G401 (cell line): Measurements from ENCODE around the gene BACH2. TPM values are rescaled to one million over a fixed set of nuclear protein-coding genes. Genes with fewer than 3 reads are reported as not detected.
"Not testable (repeated sequence)": the region's sequence is repeated elsewhere in the genome, so short reads cannot be mapped to it uniquely, and the experiment has no call there.

Experiments
- DNase-seq: peaks from one replicate; pipeline ENCODE4 v3.0.0-alpha.2; 2015; ENCODE audit warnings: low spot score
- in situ Hi-C: cut with HindIII; loops from 2 replicates; pipeline ENCODE4 v1.10.0; 2016; ENCODE audit warnings: low sequenced_read_pairs, mixed read lengths
- total RNA-seq: library from RNA; depleted of rRNA; stranded (reverse); fragments of >200 nt; shearing (Covaris generic); gene quantifications from 2 replicates; pipeline ENCODE4 v1.2.3, GENCODE V29; 2014

Gene BACH2
- total RNA-seq, 1 experiment from 2014 or later: 0.71 TPM

DNA sequence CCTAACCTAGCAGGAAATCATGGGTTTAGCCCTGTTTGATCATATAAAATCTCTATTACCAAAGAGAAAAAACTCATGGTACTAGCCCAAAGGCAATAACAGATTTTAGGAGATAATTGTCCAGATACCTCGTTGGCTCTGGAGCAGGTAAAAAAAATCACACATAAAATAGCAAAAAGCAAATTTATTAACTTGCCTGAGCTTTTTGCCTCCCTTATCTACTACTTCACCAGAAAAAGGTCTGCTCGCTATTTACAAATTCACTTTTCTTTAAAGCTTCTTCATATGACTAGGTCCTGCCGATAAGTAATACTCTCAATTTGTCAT, 320.0 kb downstream of the BACH2 start:
- no peak for DNase-seq
- in situ Hi-C loops: no loop called here

DNA sequence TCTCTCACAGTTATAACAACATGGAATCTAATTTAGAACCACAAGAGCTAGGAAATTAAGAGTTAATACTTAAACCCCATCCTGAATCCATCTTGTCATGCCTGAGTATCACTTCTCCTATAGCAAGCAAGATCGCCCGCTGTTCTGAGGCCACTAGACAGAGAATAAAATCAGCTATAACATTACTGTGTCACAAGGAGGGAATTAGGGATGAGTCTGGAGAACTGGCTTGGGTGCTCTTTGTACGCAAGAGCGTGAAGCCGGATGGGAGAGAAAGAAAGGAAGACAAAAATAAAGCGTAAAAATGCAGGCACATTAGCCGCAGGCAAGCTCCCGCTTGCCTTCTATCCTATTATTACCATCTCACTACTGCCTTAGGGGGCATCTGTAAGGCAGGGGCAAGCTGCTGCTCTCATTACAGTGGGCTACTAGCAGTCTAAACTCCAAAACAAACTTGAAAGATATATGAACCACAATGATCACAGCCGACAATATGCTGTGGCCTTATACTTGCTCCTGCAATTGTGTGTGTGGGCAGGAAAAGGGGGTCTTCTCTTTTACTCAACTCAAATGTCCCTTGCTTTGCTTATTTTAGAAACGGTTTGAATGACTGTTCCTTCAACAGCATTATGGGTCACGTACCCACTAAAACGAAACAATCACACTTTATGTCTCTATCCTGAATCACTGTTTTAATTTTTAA, 320.5 kb downstream of the BACH2 start:
- in situ Hi-C loops: no loop called here

DNA sequence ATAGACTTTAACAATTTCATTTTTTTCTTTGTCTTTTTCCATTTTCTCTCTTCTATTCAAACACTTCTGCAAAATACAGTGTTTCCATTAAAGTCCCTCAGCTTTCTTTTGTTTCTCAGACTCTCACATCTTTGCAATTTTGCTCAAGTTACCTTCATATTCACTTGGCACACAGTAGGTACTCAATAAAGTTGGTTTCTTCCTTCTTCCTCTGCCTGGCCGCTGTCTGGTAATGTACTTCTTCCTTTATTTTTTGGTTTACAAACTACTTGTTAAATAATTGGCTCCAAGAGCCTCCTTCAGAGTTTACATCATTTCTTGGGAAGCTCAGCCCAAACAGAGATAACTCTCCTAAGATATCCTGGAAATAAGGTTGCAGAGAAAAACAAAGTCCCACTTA, 321.3 kb downstream of the BACH2 start:
- in situ Hi-C loops: no loop called here

More for the DNA sequence above, 320.5 kb downstream of the BACH2 start:
- DNase-seq: no peak

DNA sequence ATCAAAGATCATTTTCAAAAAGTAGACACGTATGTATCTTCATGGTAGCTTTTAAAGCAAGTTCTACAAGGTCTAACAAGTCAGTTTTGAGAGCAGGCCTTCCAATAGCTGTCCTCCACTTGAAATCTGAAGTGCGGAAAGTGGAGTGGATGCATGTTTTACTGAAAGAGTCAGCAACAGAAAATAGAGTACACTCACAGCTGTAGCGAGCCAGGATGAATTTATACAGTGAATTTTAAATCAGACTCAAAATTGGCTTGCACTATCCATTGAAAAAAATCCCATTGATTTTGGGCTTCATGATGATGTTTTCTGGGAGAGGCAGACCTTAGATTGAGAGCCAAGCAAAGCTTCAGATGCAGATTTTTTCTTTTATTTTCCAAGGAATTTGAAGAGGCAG, 321.8 kb downstream of the BACH2 start:
- no peak for DNase-seq
- in situ Hi-C loops: no loop called here

More for the DNA sequence above, 321.3 kb downstream of the BACH2 start:
- no peak for DNase-seq

DNA sequence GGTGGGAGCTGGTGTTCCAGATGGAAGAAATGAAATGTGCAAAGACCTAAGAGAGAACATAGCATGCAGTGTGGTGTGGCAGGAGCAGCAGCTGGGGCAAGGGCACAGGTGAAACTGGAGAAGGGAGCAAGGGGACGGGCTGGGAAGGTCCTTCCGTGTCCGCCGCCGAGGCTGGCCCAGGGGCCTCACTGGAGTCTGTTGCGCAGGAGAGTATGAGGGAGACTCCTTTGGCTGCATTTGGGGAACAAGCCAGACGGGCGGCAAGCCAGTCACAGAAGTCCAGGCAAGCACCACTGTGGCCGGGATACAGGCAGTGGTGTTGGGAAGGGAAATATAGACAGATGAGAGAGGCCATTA, 324.6 kb downstream of the BACH2 start:
- no peak for DNase-seq
- in situ Hi-C loops: no loop called here

DNA sequence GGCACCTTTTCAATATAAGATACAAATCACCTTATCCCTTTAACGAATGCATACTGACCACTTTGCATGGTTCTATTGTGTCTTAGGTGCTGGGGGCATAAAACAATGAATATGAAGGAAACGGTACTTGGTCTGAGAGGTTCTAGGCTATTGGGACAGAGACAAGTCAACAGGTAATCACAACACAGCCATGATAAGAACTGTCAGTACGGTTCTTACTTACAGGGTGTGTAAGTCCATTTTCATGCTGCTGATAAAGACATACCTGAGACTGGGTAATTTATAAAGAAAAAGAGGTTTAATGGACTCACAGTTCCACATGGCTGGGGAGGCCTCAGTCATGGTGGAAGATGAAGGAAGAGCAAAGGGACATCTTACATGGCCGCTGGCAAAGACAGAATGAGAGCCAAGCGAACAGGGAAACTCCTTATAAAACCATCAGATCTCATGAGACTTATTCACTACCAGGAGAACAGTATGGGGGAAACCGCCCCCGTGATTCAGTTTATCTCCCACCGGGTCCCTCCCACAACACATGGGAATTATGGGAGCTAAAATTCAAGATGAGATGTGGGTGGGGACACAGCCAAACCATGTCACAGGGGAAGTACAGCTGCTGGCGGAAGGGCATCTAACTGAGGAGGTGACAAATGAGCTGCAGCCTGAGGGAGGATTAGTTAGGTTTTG, 325.2 kb downstream of the BACH2 start:
- in situ Hi-C loops, DNase-seq: not testable (repeated sequence)

DNA sequence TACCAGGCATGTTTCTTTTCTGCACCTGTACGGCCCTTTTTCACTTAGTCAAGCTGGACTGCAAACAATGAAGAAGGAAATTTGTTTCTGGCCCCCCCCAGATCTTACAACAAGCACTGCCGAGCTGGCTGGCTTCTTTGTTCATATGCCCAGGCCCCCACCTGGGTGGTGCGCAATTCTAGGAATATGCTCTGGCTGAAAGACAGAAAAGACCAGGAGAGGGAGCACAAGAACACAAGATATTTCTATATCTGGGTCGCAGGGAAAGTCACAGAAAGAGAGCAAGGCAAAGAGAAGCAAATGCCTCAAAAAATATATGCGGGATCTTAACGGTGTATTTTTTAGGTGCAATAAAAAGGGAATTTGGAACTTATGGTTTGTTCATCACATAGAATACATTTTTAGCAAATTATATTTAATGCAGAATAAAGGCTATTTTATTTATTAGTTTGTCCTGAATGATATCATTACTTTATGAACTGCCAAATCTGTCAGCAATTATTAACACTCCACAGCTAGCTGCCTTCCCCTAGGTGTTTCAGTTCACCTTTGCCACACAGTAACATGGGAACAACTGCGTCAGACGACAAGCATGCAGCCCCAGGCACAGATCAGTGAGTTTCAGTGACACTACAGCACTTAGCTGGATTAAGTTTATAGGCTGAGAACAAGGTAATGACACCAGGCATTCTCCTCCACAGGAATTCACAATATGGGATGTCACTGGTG, 325.9 kb downstream of the BACH2 start:
- peak; percentile 93 for DNase-seq
- in situ Hi-C loops: no loop called here

DNA sequence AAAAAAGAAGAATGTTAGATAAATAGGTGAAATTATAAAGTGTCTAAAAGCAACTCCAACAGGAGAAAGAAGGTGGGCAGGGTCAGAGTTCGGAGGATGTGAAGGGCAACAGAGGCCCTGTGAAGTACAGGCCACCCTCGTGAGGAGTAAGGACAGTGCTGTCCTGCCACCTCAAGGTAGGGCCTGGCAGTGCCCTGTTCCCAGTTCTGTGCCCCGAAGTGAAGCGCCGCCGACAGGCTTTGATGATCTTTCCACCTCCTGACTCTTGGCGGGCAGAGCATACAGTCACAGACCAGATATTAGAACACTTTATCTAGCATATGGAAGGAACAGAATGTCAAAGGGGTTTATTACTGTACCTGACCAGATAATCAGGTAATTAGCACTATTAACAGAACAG, 326.6 kb downstream of the BACH2 start:
- DNase-seq: peak; percentile 57
- in situ Hi-C loops: no loop called here

DNA sequence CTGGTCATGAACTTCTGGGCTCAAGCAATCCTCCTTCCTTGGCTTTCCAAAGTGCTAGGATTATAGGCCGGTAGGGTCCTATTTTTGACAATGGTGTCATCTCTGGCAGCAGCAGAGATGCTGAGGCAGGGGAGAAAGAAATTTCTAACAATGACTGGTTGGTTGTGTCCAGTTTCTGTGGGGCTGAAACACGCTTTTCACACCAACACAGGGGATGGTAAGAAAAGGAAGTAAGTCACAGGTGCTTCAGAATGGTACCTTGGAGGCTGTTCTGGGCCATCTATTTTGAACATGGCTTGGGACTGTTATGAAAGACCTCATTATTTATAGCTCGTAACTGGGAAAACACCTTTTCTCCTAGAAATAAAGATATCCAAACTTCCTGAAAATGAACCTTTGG, 329.7 kb downstream of the BACH2 start:
- DNase-seq: no peak
- in situ Hi-C loops: no loop called here

DNA sequence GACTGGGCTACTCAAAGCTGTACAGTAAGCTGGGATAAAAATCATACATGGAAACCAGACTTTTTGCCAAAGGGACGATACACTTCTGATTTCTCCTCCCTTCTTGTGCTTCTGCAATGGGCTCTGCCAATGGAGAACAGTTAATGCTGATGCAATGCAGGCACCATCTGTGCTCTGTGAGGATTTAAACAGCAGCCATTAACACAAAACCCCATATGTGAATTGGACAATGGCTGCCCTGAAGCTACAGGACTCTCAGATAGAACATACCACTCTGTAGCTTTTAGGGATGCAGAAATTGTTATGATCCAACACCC, 330.5 kb downstream of the BACH2 start:
- peak; percentile 55 for DNase-seq
- in situ Hi-C loops: no loop called here

DNA sequence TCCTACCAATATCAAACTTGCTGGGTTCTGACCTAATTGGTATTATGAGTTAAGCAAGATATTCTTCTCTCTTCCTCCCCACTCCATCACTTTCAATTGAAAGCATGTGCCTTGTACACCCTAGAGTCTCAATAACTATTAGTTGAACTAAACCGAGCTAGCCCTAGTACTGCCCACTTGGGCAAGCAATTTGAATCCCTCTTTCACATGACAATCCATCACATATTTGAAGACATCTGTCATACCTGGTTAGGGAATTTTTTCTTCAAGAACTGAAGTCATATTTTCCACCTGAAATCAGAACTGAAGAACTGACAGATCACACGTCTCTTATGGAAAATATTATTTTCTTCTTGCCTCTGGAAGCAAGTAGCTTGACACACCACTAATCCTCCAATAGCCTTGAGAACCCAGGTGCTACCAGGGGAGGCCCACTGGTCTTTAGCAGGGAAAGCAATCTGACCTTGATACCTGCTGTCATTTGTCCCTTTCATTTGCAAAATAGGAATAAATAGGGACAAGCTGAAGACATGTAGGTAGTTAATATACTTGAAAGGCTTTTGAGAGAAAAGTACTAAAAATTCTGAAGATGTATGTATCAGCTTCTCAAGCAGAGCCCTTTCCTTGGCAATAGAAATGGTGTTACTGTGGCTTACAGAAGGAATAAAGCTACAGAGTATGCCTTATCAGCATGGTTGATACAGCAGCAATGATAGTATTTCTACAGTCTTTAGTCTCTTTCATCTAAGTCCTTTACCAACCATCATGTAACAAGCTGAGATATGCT, 331.0 kb downstream of the BACH2 start:
- DNase-seq: peak; percentile 14
- in situ Hi-C loops: no loop called here

DNA sequence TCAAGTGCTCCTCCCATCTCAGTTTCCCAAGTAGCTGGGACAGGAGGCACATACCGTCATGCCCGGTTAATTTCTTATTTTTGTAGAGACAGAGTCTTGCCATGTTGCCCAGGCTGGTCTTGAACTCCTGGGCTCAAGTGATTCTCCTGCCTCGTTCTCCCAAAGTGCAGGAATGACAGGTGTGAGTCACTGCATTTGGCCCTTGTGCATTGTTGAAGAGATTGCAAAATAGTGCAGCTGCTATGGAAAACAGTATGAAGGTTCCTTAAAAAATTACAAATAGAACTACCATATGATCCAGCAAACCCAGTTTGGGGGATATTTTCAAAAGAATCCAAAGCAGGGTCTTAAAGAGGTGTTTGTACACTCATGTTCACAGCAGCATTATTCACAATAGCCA, 333.3 kb downstream of the BACH2 start:
- no peak for DNase-seq
- in situ Hi-C loops: no loop called here

DNA sequence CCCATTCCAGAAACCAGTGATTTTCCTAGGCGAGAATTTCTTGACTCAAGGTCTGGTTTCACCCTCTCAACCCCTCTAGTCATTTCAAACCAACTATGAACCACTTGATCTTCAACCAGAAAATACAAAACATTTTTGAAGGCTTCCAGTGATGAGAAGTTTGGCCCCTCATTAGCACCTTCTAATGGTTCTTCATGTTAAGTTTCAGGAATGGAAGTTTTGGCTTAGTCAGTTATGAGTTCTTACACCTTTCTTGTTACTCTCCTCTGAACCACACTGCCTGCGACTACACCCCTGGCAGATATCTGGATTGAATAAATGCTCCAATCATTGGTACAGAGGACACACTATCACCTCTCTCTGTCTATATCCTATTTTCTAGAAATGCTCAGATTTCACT, 335.2 kb downstream of the BACH2 start:
- DNase-seq: no peak
- in situ Hi-C loops: no loop called here

DNA sequence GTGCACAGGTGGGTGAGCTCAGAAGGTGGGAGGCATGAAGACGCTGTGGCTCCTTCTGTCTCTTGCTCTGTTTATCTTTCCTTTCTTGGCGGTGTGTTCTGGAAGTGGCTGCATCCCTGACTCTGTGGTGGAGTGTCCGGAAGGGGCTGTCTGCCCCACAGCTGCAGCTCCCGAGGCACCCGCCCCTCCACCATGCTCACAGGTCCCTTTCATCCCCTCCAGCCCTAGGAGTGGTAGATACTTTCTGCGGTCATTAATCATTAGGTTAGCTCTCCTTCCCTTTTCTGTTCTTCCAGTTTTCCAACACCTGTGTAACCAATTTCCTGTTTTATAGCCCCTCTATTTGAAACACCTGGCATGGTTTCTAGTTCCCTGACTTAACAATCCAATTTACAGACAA, 336.8 kb downstream of the BACH2 start:
- in situ Hi-C loops: no loop called here
- DNase-seq: no peak

DNA sequence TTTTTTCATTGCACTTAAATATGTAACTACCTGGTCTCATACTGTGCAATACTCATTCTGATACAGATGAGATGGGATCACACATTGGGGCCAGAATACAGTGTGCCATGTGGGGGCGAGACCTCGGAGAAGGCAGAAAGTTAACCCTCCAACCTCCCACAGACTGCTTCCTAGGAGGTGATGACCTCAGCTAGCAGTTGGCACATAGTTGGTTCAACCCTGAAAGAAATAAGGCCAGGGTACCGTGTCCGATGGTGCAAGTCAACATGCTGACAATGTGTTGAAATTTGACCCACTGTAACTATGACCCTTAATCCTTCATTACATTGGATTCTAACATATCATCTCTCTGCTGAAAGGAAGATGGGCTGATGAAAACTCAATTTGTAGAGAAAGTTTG, 340.5 kb downstream of the BACH2 start:
- no peak for DNase-seq
- in situ Hi-C loops: no loop called here

DNA sequence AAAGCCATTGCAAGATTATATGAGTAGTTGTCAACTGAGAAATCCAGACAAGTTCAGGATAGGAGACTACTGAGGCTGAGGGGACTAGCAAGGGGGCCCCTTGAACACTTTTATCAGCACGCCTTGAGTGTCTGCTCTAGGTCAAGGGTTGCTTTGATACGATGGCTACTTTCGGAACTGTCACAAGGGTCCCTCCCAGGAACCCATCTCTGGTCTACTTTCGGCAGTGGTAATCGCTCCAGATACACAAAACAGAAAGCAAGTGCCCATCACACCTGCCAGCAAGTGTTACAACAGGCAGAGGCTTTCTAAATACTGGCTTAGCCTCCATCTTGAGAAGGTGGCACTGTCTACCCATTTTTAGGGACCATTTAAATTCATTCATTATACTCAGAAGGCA, 341.3 kb downstream of the BACH2 start:
- in situ Hi-C loops: no loop called here
- no peak for DNase-seq

DNA sequence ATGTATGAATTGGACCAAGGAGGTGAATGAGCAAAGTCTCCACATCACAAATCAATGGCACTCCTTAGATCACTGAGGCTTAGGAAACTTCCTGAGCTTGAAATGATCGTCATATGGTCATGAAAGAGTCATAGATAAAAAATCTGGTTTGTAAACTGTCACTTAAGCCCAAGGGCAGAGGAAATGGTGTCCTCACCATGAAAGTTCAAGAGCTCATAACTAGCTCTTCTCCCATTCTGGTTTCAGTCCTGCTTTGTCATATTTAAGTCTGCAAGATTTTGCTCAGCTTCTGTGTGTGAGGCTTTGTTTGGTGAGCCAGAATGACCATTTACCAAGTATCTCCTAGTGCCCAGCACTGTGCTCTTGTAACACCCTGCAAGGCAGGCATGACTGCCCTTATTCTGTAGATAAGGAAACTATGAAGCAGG, 341.9 kb downstream of the BACH2 start:
- in situ Hi-C loops: no loop called here
- DNase-seq: no peak

DNA sequence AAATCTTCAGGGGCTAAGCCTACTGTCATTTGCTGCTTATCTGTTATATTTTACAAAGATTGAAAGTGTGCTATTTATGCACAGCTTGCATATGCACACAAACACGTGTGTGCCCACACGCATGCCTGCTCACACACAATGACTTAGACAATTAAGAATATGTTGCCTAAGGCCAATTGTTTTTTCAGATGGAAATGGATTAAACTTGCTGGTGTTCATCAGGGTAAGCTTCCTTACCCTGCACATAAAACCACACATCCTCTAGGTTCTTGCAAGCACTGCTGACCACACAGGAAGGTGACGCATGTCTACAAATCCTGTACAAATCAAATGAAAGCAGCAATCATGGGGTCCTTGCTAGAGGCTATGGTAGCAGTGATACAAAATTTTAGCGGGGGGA, 344.0 kb downstream of the BACH2 start:
- in situ Hi-C loops: no loop called here
- no peak for DNase-seq

DNA sequence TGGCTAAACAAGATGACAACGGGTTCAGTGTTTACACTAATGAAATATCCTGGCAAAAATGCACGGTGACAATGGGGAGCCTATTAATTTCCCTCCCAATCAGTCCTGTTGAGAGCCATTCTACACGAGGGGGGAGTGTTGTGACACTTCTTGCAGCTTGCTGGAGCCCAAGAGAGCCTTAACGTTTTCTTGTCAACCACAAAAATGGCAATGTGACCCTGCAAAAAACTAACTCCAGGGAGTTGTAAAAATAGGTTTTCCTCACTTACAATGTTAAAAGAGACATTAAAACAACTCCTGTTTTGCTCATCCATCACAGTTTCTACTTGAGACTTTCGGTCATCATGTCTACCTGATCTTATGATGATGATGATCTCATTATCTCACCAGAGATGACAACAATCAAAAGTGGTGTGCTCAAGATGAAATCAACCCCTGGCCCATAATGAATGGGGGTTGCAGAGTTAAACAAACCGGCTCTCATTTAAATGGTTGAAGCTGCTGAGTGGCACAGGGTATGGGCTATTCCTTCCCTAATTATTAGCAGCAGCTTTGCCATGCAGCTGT, 344.5 kb downstream of the BACH2 start:
- no peak for DNase-seq
- in situ Hi-C loops: no loop called here
